NT2/D1 (cell line): ENCODE measurements around the gene PGP.

ENCODE experiments used
- DNase-seq: peaks from one replicate; pipeline ENCODE4 v3.0.0-alpha.2; 2011; ENCODE audit warnings: low read depth, low spot score
- H3K27me3 ChIP-seq: 2 replicates; pipeline ENCODE4 v1.6.0; 2011; ENCODE audit warnings: mild to moderate bottlenecking; ENCODE audit not compliant: insufficient read length, insufficient read depth
- H3K36me3 ChIP-seq: 2 replicates; pipeline ENCODE4 v1.6.1; 2011; ENCODE audit warnings: mild to moderate bottlenecking, low read length, mixed read lengths; ENCODE audit not compliant: insufficient read depth, insufficient read length
- H3K4me1 ChIP-seq: 2 replicates; pipeline ENCODE4 v1.5.1; 2011; ENCODE audit not compliant: insufficient read depth, insufficient read length
- H3K4me3 ChIP-seq: 2 replicates; pipeline ENCODE4 v1.5.1; 2011; ENCODE audit warnings: low read depth; ENCODE audit not compliant: insufficient read length
- H3K9ac ChIP-seq: 2 replicates; pipeline ENCODE4 v1.6.0; 2011; ENCODE audit warnings: low read depth; ENCODE audit not compliant: insufficient read length
- H3K9me3 ChIP-seq: 2 replicates; pipeline ENCODE4 v1.5.1; 2011; ENCODE audit warnings: mild to moderate bottlenecking, low read length; ENCODE audit not compliant: insufficient read depth
- SUZ12 ChIP-seq: IDR thresholded peaks from 2 replicates; pipeline ENCODE4 v1.6.1; 2011; ENCODE audit not compliant: insufficient read length, insufficient read depth; ENCODE audit errors: extremely low read depth
- YY1 ChIP-seq: IDR thresholded peaks from 2 replicates; pipeline ENCODE4 v1.6.1; 2011; ENCODE audit not compliant: insufficient read length, insufficient read depth
- ZNF274 ChIP-seq: IDR thresholded peaks from 2 replicates; pipeline ENCODE4 v1.6.1; 2011; ENCODE audit warnings: mild to moderate bottlenecking, low read depth, low read length

The PGP gene

DNA sequence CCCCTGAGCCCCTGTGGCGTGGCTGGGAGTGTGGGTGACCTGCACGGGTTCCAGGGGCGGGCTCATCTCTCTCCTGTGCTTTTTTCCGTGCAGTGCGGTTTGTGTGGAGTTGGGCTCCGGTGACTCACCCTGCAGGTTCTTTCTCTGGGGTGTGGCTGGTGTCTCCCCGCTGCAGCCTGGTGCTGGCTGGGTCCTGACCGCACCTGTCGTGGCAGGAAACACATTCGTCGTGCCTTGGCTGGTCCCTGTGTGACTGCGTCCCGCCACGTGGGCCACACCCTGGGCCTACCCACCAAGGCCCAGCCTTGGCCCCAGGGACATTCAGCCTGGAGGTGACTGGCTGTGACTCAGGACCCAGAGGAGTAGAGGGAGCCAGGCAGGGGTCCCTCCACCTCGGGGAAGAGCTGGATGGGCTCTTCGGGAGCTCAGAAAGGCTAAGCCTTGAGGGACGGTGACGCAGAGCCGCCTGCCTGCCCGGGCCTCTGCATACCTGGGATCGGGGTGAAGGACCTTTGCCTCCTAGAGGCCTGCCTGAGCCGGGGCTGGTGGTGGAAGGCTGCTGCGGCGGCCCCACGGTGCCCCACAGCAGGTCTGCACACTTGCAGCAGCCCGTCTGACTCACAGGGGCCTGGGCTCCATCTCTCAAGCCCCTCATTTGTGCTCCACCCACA is 51.3 kb downstream of the PGP start:
- TF ChIP-seq SUZ12 (no peak), YY1 (no peak), ZNF274 (no peak)
- no peaks in the 10 kb centered on the region for H3K27me3 ChIP-seq
- H3K9ac ChIP-seq = peak overlapping the region; percentile 51
- peaks cover 66% of the 10 kb centered on the region for H3K36me3 ChIP-seq
- no peak overlapping the region for H3K4me3 ChIP-seq
- peaks cover 51% of the 10 kb centered on the region for H3K4me1 ChIP-seq
- no peak for DNase-seq
- no peaks in the 10 kb centered on the region; the same call in 1 of the 2 replicates for H3K9me3 ChIP-seq

DNA sequence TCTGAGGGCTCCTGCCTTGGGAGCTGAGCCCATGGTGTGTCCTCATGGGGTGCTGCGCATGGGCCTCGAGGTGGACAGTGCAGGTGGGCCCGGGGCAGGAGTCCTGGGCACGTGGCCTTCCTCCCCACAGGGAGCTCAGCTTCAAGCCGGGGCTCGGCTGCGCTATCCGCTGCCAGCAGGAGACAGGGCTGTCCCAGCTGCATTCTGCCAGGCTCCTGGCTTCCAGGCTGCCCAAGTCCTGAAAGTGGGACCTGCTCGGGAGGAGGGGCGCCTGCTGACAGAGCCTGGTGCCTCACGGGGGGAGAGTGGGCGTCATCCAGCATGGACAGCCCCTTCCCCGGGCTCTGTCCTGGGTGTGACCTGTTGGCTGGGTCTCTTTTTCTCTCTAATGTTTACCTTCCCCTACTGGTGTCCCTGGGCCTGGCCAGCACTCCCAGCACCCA is 51.9 kb downstream of the PGP start:
- Histone ChIP-seq H3K9me3 (no peaks in the 10 kb centered on the region; the same call in 1 of the 2 replicates), H3K27me3 (no peaks in the 10 kb centered on the region), H3K36me3 (peaks cover 66% of the 10 kb centered on the region), H3K4me3 (no peak overlapping the region), H3K9ac (peak overlapping the region; percentile 51), H3K4me1 (peaks cover 53% of the 10 kb centered on the region)
- no peak for TF ChIP-seq YY1
- no peak for TF ChIP-seq SUZ12
- TF ChIP-seq ZNF274 = no peak
- DNase-seq = no peak

- no peak overlapping the region for H3K4me3 ChIP-seq
- no peaks in the 10 kb centered on the region for H3K27me3 ChIP-seq
- peaks cover 61% of the 10 kb centered on the region for H3K4me1 ChIP-seq
- H3K36me3 ChIP-seq = peaks cover 66% of the 10 kb centered on the region
- peak overlapping the region; percentile 64 for H3K9ac ChIP-seq
- H3K9me3 ChIP-seq = no peaks in the 10 kb centered on the region; the same call in 1 of the 2 replicates
- TF ChIP-seq SUZ12 (no peak), ZNF274 (no peak), YY1 (no peak)
- no peak for DNase-seq
Observed at GRCh38 chr16:2161911-2162310, 52.7 kb downstream of the PGP start.
